ENCODE results near the gene ZBTB49.
"Not testable (repeated sequence)": the region's sequence is repeated elsewhere in the genome, so short reads cannot be mapped to it uniquely, and the experiment has no call there.

ZBTB49 gene, protein sequence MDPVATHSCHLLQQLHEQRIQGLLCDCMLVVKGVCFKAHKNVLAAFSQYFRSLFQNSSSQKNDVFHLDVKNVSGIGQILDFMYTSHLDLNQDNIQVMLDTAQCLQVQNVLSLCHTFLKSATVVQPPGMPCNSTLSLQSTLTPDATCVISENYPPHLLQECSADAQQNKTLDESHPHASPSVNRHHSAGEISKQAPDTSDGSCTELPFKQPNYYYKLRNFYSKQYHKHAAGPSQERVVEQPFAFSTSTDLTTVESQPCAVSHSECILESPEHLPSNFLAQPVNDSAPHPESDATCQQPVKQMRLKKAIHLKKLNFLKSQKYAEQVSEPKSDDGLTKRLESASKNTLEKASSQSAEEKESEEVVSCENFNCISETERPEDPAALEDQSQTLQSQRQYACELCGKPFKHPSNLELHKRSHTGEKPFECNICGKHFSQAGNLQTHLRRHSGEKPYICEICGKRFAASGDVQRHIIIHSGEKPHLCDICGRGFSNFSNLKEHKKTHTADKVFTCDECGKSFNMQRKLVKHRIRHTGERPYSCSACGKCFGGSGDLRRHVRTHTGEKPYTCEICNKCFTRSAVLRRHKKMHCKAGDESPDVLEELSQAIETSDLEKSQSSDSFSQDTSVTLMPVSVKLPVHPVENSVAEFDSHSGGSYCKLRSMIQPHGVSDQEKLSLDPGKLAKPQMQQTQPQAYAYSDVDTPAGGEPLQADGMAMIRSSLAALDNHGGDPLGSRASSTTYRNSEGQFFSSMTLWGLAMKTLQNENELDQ

DNA sequence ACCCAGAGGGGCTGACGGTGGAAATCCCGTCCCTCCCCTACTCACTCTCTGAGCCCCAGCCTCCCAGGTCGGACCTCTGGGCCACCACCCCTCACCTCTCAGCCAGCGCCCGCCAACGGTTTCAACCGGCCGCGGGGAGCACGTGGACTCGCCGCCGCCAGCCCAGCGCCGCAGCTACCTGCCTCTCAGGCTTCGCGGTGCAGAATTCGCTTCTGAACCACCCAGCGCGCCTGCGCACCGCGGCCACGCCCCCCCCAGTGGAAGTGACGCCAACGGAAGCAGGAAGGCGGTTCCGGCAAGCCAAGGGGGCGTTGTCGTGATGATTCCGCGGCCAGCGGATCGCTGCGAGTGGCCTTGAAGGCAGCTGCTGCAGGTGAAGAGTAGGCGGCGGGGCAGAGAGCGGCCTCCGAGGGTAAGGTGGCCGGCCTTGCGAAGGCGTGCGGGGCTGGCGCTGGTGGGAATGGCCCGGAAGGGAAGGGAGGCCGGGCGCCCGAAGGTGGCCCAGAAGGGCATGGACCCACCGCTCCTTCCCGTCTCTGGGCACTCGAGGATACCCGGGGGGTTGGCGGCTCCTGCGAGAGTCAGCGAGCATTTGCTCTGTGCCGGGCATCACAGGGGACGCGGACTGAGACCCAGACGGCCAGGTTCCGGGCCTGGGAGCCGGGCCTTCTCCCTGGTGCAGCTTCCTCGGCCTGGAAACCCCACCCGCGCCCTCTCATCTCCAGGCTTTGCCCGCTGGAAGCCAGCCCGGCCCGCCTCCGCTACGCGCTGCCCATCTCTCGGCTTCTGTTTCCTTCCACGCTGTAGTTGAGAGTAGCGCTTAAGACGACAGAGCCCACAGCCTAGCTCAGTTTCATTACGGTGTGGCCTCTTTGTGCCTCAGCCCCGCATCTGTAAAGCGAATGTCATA, at the start of gene ZBTB49, which contains the start of gene LYAR:
ZBTB49 (plus strand) TSS at position 311 of the 910 bp plus-strand sequence. CDS start 9,695 bp downstream, outside the sequence.
LYAR (minus strand) TSS at position 214 of the 910 bp plus-strand sequence. CDS start 6,412 bp downstream, outside the sequence.
- DNase-seq: peak; percentile 95

DNA sequence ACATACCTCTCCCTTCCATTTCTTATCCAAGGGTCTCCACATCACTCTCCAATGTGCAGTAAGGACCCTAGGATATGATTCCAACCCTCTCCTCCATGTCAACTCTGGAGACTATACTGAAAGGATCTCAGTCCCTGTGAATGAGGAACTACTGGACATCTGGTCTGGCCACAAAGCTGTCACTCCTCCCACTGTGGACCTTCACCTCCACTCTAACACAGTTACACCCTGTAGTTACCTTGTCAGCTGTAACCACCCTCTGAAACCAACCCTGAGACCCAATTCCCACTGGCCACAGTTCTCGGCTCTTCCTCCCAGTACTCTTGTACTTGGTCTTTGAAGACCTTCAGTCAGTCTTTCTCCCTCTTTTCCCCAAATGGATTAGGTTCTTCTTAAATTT, 44.9 kb upstream of the ZBTB49 start:
- no peak for DNase-seq

DNA sequence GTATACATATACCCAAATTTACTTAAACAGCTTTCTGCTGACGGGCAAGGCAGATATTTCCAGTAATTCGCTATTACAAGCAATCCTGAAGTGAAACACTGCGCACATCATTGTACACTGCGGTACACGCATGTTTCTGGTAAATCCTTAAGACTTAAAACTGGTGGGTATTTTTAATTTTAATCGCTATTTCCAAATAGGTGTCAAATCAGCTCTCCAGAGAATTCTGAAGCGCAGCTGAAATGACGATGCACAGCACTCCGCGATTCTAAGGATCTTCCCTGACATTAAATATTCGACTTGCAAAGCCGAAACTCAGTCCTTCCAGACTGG, 42.4 kb upstream of the ZBTB49 start:
- DNase-seq: no peak

DNA sequence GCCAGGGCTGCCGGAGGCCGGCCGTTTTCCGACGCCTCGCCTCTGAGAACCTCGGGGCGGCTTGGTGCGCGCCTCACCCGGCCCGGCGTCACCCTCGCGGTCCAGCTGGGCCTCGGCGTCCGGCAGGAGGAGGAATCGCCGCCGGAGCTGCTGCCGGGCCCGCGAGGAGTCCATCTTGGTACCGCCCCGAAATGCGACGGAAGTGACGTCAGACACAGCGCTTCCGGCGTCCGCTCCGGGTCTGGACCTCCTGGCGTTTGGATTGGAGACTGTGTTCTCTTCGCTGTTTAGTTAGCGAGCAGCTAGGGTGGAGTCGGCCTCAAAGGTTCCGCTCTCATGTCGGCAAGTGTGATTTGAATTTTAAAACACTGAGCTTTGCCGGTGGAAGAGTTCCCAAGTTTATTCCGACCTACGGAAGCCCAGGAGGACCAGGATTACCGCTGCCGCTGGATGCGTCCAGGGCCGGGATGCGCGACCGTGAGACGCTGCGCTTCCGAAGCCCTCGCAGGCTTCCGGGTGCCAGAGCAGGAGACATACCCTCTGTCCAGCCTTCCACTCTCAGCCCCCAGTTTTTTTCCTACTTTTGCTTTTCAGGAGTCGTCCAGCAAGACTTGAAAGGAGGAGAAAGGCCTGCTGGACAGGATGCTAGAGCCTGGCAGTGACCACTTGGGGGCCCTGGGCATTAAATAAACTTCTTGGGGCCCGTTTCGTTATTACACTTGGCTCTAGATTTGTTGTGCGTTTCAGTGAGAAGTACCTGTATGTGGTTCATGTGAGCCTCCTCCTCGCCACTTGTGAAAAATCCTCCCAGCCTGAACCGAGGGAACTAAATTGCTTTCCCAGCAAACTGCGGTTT, 41.8 kb upstream of the ZBTB49 start, which contains the start of gene TMEM128:
TMEM128 (minus strand) TSS at position 195 of the 856 bp plus-strand sequence; CDS start at position 174, 21 bp downstream.
- peak; percentile 85 for DNase-seq

DNA sequence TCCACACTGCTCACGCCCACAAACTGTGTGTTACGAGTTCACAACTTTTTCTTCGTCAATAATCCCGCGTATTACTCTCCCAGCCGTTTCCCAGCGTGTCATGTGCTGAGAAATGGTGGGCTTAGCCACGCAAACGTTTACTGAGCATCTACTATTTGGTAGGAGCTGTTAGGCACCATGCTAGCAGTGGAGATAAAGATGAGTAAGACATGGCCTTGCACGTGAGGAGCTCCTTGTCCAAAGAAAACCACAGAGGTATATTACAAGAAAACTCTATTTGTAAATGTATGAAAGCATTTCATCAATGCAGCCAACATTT, 41.2 kb upstream of the ZBTB49 start:
- no peak for DNase-seq

DNA sequence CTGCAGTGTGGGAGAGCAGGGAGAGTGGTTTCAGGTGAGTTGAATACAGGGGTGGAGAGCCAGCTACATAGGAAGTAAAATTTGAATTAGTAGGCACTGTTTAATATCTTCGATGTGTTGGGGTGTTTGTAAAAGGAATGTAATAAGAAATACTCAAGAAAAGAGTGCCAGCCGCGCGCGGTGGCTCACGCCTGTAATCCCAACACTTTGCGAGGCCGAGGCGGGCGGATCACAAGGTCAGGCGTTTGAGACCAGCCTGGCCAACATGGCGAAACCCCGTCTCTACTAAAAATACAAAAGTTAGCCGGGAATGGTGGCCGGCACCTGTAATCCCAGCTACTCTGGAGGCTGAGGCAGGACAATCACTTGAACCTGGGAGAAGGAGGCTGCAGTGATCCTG, 40.7 kb upstream of the ZBTB49 start:
- not testable (repeated sequence) for DNase-seq

DNA sequence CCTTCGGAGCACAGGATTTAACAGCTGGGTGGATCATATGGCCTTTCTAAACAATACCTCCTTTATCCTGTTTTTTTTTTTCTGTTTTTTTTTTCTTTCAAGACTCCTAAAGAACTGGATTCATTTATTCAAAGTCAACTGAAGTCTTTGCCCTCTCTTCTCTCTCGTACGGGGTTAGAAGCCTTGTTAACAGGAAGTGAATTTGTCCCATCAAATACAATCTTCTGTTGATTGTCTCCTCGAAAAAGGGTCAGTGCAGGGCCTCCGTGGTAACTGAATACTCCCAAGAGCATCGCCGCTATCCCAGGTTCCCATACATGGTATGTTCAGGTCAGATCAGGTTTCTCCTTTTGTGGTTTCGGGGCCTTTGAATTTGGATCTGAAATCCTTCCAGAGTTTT, 40.2 kb upstream of the ZBTB49 start:
- no peak for DNase-seq

DNA sequence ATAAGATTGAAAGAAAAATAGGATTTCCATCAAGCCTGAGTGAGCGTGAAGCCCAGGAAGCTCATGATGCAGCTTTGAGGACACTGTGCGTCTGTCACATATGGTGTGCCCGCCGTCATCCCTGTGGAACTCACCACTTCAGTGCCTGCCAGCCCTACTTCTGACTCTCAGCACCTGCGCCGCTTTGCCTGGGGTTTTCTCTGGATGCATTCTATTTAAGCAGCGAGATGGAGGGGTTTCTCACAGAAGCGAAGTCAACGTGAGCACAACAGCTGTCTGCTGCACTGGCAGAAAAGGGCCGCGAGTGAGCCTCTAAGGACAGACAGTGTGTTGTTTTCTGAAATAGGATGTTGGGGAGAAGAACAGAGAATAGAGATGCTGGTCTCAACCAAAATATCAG, 35.9 kb upstream of the ZBTB49 start:
- DNase-seq: no peak

DNA sequence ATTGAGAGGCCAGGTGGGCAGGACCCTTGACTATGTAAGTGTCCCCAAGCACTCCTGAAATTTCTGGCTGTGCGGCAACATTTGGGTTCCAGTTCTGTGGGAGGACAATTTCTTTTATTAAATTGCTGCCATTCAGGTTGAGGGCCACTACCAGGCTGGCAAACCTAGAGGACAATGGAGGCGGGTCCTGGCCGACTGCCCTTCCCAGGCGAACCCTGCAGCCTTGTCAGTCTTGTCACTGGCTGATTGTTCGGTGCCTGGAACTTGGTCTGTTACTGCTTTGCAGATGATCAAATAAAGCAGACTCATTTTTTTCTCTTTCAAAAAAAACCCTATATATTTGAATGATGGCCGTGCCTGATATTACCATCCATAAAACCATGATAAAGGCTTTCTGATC, 35.4 kb upstream of the ZBTB49 start:
- no peak for DNase-seq

DNA sequence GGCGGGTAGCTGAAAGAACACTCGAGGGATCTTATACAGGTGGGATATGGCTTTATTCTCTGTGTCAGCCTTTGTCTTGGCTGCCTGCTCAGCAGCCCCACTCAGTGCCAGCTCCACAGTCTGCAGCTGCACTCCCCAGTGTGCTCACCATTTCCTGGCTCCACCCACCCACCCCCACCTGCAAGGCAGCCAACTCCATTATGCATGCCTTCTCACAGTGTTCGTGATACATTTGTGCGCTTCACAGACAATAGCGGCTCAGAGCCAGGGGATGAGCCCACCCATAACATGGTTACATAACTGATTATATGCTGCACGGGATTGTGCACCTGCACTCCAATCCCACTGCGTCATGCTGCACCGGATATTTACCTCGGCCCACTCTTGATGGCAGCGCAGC, 33.3 kb upstream of the ZBTB49 start:
- no peak for DNase-seq

DNA sequence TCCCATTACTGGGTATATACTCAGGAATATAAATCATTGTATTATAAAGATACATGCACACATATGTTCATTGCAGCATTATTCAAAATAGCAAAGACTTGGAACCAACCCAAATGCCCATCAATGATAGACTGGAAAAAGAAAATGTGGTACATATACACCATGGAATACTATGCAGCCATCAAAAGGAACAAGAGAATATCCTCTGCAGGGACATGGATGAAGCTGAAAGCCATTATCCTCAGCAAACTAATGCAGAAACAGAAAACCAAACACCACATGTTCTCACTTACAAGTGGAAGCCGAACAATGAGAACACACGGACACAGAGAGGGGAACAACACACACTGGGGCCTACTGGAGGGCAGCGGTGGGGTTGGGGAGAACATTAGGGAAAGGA, 32.3 kb upstream of the ZBTB49 start:
- not testable (repeated sequence) for DNase-seq

DNA sequence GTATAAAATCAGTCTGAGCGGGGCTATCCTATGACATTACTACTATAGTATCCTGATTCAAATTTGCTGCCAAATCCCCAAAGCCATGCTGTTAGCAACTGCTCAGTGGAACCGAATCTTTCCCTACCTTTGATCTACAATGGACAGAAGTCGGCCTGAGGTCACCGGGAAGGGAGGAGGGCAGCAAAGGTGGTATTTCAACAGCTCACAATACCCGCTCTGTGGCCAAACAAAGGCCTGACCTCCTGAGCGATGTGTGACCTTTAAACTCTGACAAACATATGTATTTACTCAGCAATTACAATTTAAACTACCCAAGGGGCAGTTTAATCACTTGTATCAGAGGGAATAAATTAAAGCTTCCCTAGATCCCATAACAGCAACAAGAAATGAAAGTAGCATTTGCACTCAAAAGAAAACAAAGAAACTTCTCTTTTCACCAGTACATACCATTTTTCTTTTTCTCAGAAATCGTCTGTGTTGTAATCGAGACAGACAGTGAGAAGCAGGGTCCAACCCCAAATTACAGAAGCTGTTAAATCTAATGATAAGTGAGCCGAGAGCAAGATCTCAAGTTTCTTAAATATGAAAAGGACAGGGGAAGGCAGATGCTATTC, 30.5 kb upstream of the ZBTB49 start:
- DNase-seq: no peak

DNA sequence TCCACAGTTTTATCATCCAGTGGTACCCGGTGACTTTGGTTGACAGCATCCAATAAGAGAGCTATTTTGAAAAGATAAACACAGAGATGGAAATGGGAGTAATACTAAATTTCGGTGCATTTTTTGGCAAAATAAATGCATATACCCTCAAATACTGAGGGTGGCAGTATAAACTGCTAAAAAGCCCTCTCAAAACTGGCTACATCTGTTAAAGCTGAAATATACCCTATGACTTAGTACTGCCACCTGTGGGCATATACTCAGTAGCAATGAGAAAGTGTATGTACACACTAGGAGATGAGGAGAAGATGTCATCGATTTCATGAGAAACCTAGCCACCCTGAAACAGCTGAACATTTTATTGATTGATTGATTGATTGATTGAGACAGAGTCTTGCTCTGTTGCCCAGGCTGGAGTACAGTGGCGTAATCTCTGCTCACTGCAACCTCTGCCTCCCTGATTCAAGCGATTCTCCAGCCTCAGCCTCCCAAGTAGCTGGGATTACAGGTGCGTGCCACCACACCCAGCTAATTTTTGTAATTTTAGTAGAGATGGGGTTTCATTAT, 29.8 kb upstream of the ZBTB49 start:
- DNase-seq: no peak

DNA sequence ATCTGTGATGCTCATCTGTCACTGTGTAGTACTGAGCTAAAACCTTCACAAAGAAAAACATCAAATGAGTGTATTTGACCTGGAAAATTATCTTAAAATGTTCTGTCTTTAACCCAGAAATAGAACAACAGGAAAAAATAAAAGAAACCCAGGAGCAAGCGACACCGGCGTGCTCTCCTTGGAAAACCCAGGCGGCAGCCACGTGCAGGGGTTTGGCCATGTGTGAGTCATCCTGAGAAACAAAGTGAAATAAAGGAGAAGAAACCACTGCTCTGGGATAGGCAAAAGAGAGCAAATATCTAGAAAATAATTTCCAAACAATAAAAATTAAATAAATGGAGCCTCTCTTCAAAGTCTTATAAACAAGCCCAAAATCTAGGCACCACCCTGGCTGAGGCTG, 22.1 kb upstream of the ZBTB49 start:
- no peak for DNase-seq

DNA sequence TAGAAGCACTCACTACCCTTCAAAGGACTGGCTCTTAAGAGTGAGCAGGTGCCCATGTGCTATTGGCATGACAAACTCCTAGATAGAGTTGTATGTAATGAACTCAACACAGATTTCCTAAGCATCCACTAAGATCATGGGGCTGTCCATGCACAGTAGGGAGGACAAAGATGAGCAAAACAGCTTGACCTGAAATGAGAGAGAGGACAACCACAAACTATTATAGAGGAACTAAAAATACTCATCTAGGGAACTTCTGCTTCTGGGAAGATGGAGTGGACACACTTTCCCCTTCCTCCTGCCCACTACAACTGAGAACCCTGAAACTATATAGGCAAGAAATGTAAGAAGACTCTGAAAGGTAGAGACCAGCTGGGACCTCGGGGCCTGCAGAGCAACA, 21.3 kb upstream of the ZBTB49 start:
- DNase-seq: no peak

DNA sequence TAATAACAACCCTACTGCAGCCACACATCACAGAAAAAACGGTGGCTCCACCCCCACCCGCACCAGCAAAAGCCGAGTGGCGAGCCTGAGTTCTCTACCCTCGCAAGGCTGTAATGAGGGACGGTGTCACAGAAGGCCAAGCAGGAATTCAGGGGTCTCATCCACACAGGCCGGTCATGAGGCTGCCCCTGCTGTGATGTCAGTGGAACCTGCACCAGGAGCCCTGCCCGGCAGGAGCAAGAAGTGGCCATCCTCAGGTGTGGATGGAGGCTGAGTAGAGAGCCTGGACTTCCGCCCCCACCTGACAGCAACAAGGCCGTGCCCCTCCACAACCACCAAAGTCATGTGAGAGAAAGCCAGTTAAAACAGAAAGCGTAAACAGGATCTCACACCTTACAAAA, 20.7 kb upstream of the ZBTB49 start:
- DNase-seq: no peak

DNA sequence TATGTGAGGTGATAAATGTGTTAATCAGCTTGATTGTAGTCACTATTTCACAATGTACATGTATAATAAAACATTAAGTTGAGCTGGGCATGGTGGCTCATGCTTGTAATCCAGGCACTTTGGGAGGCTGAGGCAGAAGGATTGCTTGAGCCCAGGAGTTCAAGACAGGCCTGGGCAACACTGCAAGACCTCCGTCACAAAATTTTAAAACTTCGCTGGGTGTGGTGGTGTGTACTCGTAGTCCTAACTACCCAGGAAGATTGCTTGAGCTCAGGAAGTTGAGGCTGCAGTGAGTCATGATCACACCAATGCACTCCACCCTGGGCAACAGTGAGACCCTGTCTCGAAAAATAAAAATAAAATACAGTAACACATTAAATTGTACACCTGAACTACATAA, 20.2 kb upstream of the ZBTB49 start:
- DNase-seq: no peak

DNA sequence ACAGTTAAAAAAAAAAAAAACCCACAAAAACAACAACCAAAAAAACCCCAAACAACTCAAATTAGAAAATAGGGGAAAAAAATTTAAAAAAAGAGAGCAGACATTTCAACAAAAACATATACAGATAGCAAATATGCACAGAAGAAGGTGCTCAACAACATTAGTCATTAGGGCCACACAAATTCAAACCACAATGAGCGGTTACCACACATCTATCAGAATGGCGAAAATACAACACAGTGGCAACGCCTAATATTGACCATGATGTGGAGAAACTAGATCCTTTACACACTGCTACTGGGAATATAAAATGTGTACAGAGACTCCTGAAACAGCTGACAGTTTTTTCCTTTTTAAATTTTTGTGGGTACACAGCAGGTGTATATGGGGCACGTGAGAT, 19.5 kb upstream of the ZBTB49 start:
- no peak for DNase-seq

DNA sequence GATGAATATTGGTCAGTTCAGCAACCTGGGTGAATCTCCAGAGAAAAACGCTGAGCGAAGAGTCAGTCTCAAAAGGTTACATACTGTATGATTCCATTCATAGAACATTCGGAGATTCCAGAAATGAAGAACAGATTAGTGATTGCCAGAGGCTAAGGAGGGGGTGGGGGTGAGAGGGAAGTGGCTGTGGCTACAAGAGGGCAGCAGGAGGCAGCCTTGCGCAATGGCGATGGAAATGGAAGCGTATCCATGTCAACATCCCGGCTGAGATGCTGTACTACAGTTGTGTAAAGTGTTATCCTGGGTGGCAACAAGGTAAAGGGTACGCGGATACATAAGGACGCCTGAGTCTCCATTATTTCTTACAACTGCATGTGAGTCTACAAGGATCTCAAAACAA, 18.1 kb upstream of the ZBTB49 start:
- no peak for DNase-seq

DNA sequence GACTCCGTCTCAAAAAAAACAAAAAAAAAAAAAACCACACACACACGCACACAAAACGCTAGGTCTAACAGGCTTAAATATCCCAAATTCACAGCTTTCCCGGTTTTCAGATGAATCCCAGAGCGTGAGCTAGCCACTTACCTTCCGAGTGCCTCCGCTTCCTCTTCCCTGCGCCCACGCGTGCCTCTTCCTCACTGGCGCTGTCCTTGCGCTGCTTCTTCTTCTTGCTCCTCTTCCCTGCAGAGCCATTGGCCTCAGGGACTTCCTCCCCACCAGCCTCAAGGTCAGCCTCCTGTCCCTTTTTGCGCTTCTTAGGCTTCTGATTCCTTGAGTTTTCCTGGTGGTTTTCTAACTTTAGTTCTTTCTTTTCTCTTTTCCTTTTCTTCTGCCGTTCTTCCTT, 15.8 kb upstream of the ZBTB49 start:
- no peak for DNase-seq

DNA sequence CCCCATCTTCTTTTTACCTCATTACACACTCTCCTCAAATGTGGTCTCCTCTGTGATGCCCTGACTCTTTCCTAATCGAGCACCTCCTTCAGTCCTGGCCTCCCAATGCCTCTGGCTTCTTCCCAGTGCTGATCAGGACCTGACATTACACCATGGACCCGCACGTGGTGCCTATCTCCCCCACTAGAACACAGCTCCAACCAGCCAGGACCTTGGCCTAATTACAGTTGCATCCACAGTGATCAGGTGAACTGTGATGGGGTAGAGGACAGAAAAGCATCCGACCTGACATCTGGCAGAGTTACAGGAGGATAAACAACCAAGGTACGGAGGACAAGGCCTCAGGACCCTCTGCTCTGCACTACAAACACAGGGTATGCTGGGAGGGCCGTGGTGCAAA, 12.5 kb upstream of the ZBTB49 start:
- no peak for DNase-seq

All from activated T-cell treated with anti-CD3 and anti-CD28 coated beads for 4 hours (primary cell).